ENCODE data around the gene ORM1.

ORM1 gene

GRCh38 chr9:114287001-114287762 is 35.7 kb upstream of the ORM1 start:
- Histone ChIP-seq H3K9ac (ENCODE audit: low read length in 5 of 5) (no peak overlapping the region), H3K9me3 (ENCODE audit: control insufficient read depth in 5 of 5, low read length in 5 of 5) (no peaks in the 10 kb centered on the region), H3K4me1 (ENCODE audit: control insufficient read depth in 5 of 5, insufficient read depth in 5 of 5, low read length in 5 of 5) (peaks cover 0 to 7% (median 0%) of the 10 kb centered on the region in 5 donors), H3K27ac (ENCODE audit: low read depth, low read length) (no peak overlapping the region), H3K36me3 (ENCODE audit: control insufficient read depth in 5 of 5, insufficient read depth in 5 of 5, low read length in 5 of 5) (peaks cover 0 to 3% (median 0%) of the 10 kb centered on the region in 5 donors), H3K27me3 (ENCODE audit: control insufficient read depth in 5 of 5, insufficient read depth in 4 of 5, low read length in 5 of 5) (peaks cover 0 to 2% (median 0%) of the 10 kb centered on the region in 5 donors), H3K4me3 (ENCODE audit: low read depth in 1 of 5, low read length in 5 of 5) (no peak overlapping the region)

- no peak overlapping the region for H3K9ac ChIP-seq (ENCODE audit: low read length in 5 of 5)
- H3K27me3 ChIP-seq (ENCODE audit: control insufficient read depth in 5 of 5, insufficient read depth in 4 of 5, low read length in 5 of 5), result peaks cover 0 to 2% (median 0%) of the 10 kb centered on the region in 5 donors
- peaks cover 0 to 7% (median 0%) of the 10 kb centered on the region in 5 donors for H3K4me1 ChIP-seq (ENCODE audit: control insufficient read depth in 5 of 5, insufficient read depth in 5 of 5, low read length in 5 of 5)
- no peak overlapping the region for H3K27ac ChIP-seq (ENCODE audit: low read depth, low read length)
- peaks cover 0 to 7% (median 0%) of the 10 kb centered on the region in 5 donors for H3K36me3 ChIP-seq (ENCODE audit: control insufficient read depth in 5 of 5, insufficient read depth in 5 of 5, low read length in 5 of 5)
- no peak overlapping the region for H3K4me3 ChIP-seq (ENCODE audit: low read depth in 1 of 5, low read length in 5 of 5)
- H3K9me3 ChIP-seq (ENCODE audit: control insufficient read depth in 5 of 5, low read length in 5 of 5), result no peaks in the 10 kb centered on the region
Observed at GRCh38 chr9:114287763-114288192, 35.1 kb upstream of the ORM1 start.

GRCh38 chr9:114288193-114289091 is 34.5 kb upstream of the ORM1 start:
- Histone ChIP-seq H3K9me3 (ENCODE audit: control insufficient read depth in 5 of 5, low read length in 5 of 5) (no peaks in the 10 kb centered on the region), H3K36me3 (ENCODE audit: control insufficient read depth in 5 of 5, insufficient read depth in 5 of 5, low read length in 5 of 5) (peaks cover 0 to 9% (median 0%) of the 10 kb centered on the region in 5 donors), H3K4me1 (ENCODE audit: control insufficient read depth in 5 of 5, insufficient read depth in 5 of 5, low read length in 5 of 5) (peaks cover 0 to 7% (median 0%) of the 10 kb centered on the region in 5 donors), H3K27me3 (ENCODE audit: control insufficient read depth in 5 of 5, insufficient read depth in 4 of 5, low read length in 5 of 5) (peaks cover 0 to 2% (median 0%) of the 10 kb centered on the region in 5 donors), H3K4me3 (ENCODE audit: low read depth in 1 of 5, low read length in 5 of 5) (no peak overlapping the region), H3K9ac (ENCODE audit: low read length in 5 of 5) (no peak overlapping the region), H3K27ac (ENCODE audit: low read depth, low read length) (no peak overlapping the region)

- H3K9ac ChIP-seq (ENCODE audit: low read length in 5 of 5), result no peak overlapping the region
- peaks cover 0 to 2% (median 0%) of the 10 kb centered on the region in 5 donors for H3K27me3 ChIP-seq (ENCODE audit: control insufficient read depth in 5 of 5, insufficient read depth in 4 of 5, low read length in 5 of 5)
- H3K36me3 ChIP-seq (ENCODE audit: control insufficient read depth in 5 of 5, insufficient read depth in 5 of 5, low read length in 5 of 5), result peaks cover 0 to 9% (median 0%) of the 10 kb centered on the region in 5 donors
- no peak overlapping the region for H3K4me3 ChIP-seq (ENCODE audit: low read depth in 1 of 5, low read length in 5 of 5)
- peaks cover 0 to 7% (median 0%) of the 10 kb centered on the region in 5 donors for H3K4me1 ChIP-seq (ENCODE audit: control insufficient read depth in 5 of 5, insufficient read depth in 5 of 5, low read length in 5 of 5)
- H3K9me3 ChIP-seq (ENCODE audit: control insufficient read depth in 5 of 5, low read length in 5 of 5), result no peaks in the 10 kb centered on the region
- H3K27ac ChIP-seq (ENCODE audit: low read depth, low read length), result no peak overlapping the region
Observed at GRCh38 chr9:114289106-114289505, 33.8 kb upstream of the ORM1 start.

- Histone ChIP-seq H3K27me3 (ENCODE audit: control insufficient read depth in 5 of 5, insufficient read depth in 4 of 5, low read length in 5 of 5) (peaks cover 0 to 2% (median 0%) of the 10 kb centered on the region in 5 donors), H3K27ac (ENCODE audit: low read depth, low read length) (no peak overlapping the region), H3K4me1 (ENCODE audit: control insufficient read depth in 5 of 5, insufficient read depth in 5 of 5, low read length in 5 of 5) (peaks cover 0 to 7% (median 0%) of the 10 kb centered on the region in 5 donors), H3K4me3 (ENCODE audit: low read depth in 1 of 5, low read length in 5 of 5) (no peak overlapping the region), H3K36me3 (ENCODE audit: control insufficient read depth in 5 of 5, insufficient read depth in 5 of 5, low read length in 5 of 5) (peaks cover 0 to 12% (median 4%) of the 10 kb centered on the region in 5 donors), H3K9ac (ENCODE audit: low read length in 5 of 5) (no peak overlapping the region), H3K9me3 (ENCODE audit: control insufficient read depth in 5 of 5, low read length in 5 of 5) (peaks cover 0 to 5% (median 4%) of the 10 kb centered on the region in 5 donors)
Observed at GRCh38 chr9:114289571-114290481, 33.1 kb upstream of the ORM1 start.

GRCh38 chr9:114290561-114290986 is 32.3 kb upstream of the ORM1 start:
- H3K9ac ChIP-seq (ENCODE audit: low read length in 5 of 5), result no peak overlapping the region
- H3K36me3 ChIP-seq (ENCODE audit: control insufficient read depth in 5 of 5, insufficient read depth in 5 of 5, low read length in 5 of 5), result peaks cover 0 to 14% (median 5%) of the 10 kb centered on the region in 5 donors
- H3K4me1 ChIP-seq (ENCODE audit: control insufficient read depth in 5 of 5, insufficient read depth in 5 of 5, low read length in 5 of 5), result peaks cover 0 to 3% (median 0%) of the 10 kb centered on the region in 5 donors
- no peak overlapping the region for H3K27ac ChIP-seq (ENCODE audit: low read depth, low read length)
- no peak overlapping the region for H3K4me3 ChIP-seq (ENCODE audit: low read depth in 1 of 5, low read length in 5 of 5)
- peaks cover 0 to 8% (median 7%) of the 10 kb centered on the region in 5 donors for H3K9me3 ChIP-seq (ENCODE audit: control insufficient read depth in 5 of 5, low read length in 5 of 5)
- H3K27me3 ChIP-seq (ENCODE audit: control insufficient read depth in 5 of 5, insufficient read depth in 4 of 5, low read length in 5 of 5), result peaks cover 0 to 2% (median 0%) of the 10 kb centered on the region in 5 donors

- Histone ChIP-seq H3K4me1 (ENCODE audit: control insufficient read depth in 5 of 5, insufficient read depth in 5 of 5, low read length in 5 of 5) (no peaks in the 10 kb centered on the region), H3K36me3 (ENCODE audit: control insufficient read depth in 5 of 5, insufficient read depth in 5 of 5, low read length in 5 of 5) (peaks cover 0 to 14% (median 5%) of the 10 kb centered on the region in 5 donors), H3K27ac (ENCODE audit: low read depth, low read length) (no peak overlapping the region), H3K4me3 (ENCODE audit: low read depth in 1 of 5, low read length in 5 of 5) (no peak overlapping the region), H3K27me3 (ENCODE audit: control insufficient read depth in 5 of 5, insufficient read depth in 4 of 5, low read length in 5 of 5) (peaks cover 0 to 2% (median 0%) of the 10 kb centered on the region in 5 donors), H3K9ac (ENCODE audit: low read length in 5 of 5) (no peak overlapping the region), H3K9me3 (ENCODE audit: control insufficient read depth in 5 of 5, low read length in 5 of 5) (peaks cover 0 to 8% (median 7%) of the 10 kb centered on the region in 5 donors)
Observed at GRCh38 chr9:114291064-114291474, 31.8 kb upstream of the ORM1 start.

GRCh38 chr9:114291886-114292590 is 30.9 kb upstream of the ORM1 start:
- H3K4me1 ChIP-seq (ENCODE audit: control insufficient read depth in 5 of 5, insufficient read depth in 5 of 5, low read length in 5 of 5), result no peaks in the 10 kb centered on the region
- H3K9me3 ChIP-seq (ENCODE audit: control insufficient read depth in 5 of 5, low read length in 5 of 5), result peaks cover 0 to 8% (median 7%) of the 10 kb centered on the region in 5 donors
- peaks cover 0 to 15% (median 5%) of the 10 kb centered on the region in 5 donors for H3K36me3 ChIP-seq (ENCODE audit: control insufficient read depth in 5 of 5, insufficient read depth in 5 of 5, low read length in 5 of 5)
- no peaks in the 10 kb centered on the region for H3K27me3 ChIP-seq (ENCODE audit: control insufficient read depth in 5 of 5, insufficient read depth in 4 of 5, low read length in 5 of 5)
- no peak overlapping the region for H3K27ac ChIP-seq (ENCODE audit: low read depth, low read length)
- no peak overlapping the region for H3K9ac ChIP-seq (ENCODE audit: low read length in 5 of 5)
- H3K4me3 ChIP-seq (ENCODE audit: low read depth in 1 of 5, low read length in 5 of 5), result no peak overlapping the region

- peaks cover 0 to 8% (median 7%) of the 10 kb centered on the region in 5 donors for H3K9me3 ChIP-seq (ENCODE audit: control insufficient read depth in 5 of 5, low read length in 5 of 5)
- no peaks in the 10 kb centered on the region for H3K27me3 ChIP-seq (ENCODE audit: control insufficient read depth in 5 of 5, insufficient read depth in 4 of 5, low read length in 5 of 5)
- H3K9ac ChIP-seq (ENCODE audit: low read length in 5 of 5), result no peak overlapping the region
- no peak overlapping the region for H3K27ac ChIP-seq (ENCODE audit: low read depth, low read length)
- peaks cover 0 to 8% (median 5%) of the 10 kb centered on the region in 5 donors for H3K4me1 ChIP-seq (ENCODE audit: control insufficient read depth in 5 of 5, insufficient read depth in 5 of 5, low read length in 5 of 5)
- H3K4me3 ChIP-seq (ENCODE audit: low read depth in 1 of 5, low read length in 5 of 5), result no peak overlapping the region
- peaks cover 0 to 15% (median 5%) of the 10 kb centered on the region in 5 donors for H3K36me3 ChIP-seq (ENCODE audit: control insufficient read depth in 5 of 5, insufficient read depth in 5 of 5, low read length in 5 of 5)
Observed at GRCh38 chr9:114294664-114295063, 28.2 kb upstream of the ORM1 start.

Data from subcutaneous abdominal adipose tissue (tissue), 5 donors.